Measurements from ENCODE around the gene GREM1.

Gene GREM1

GRCh38 chr15:32787949-32788348, 70.1 kb downstream of the GREM1 start:
- no peak for DNase-seq

- DNase-seq: no peak
Observed at GRCh38 chr15:32790352-32790999, 72.7 kb downstream of the GREM1 start.

GRCh38 chr15:32792436-32792835, 74.6 kb downstream of the GREM1 start:
- no peak for DNase-seq
